Activated T-cell treated with anti-CD3 and anti-CD28 coated beads, Interleukin-2, amount 50 U/mL, for 48 hours (primary cell): Measurements from ENCODE around the gene DIAPH3.

Experiments
- DNase-seq, 2 experiments: peaks; one replicate each; pipeline ENCODE4 v3.0.0-alpha.2; 2020

Gene DIAPH3

GRCh38 chr13:59659981-59660380 lies 503.7 kb downstream of the DIAPH3 start:
- no peak for DNase-seq

- no peak for DNase-seq
Measured at GRCh38 chr13:59658738-59659330, 504.9 kb downstream of the DIAPH3 start.

- no peak for DNase-seq
Measured at GRCh38 chr13:59658027-59658737, 505.5 kb downstream of the DIAPH3 start.

GRCh38 chr13:59653916-59654315 lies 509.8 kb downstream of the DIAPH3 start:
- DNase-seq, result no peak

GRCh38 chr13:59651479-59651878 lies 512.2 kb downstream of the DIAPH3 start:
- no peak for DNase-seq

- no peak for DNase-seq
Measured at GRCh38 chr13:59643906-59644626, 519.7 kb downstream of the DIAPH3 start.

GRCh38 chr13:59643364-59643841 lies 520.3 kb downstream of the DIAPH3 start:
- DNase-seq, result no peak

GRCh38 chr13:59641817-59642216 lies 521.9 kb downstream of the DIAPH3 start:
- DNase-seq, result no peak

- no peak for DNase-seq
Measured at GRCh38 chr13:59641261-59641660, 522.5 kb downstream of the DIAPH3 start.

- no peak for DNase-seq
Measured at GRCh38 chr13:59638404-59638803, 525.3 kb downstream of the DIAPH3 start.

GRCh38 chr13:59635589-59635988 lies 528.1 kb downstream of the DIAPH3 start:
- no peak for DNase-seq

- no peak for DNase-seq
Measured at GRCh38 chr13:59633290-59633689, 530.4 kb downstream of the DIAPH3 start.

- no peak for DNase-seq
Measured at GRCh38 chr13:59631271-59631670, 532.5 kb downstream of the DIAPH3 start.

GRCh38 chr13:59625111-59625510 lies 538.6 kb downstream of the DIAPH3 start:
- no peak for DNase-seq

GRCh38 chr13:59623206-59623915 lies 540.4 kb downstream of the DIAPH3 start:
- DNase-seq, result no peak

GRCh38 chr13:59621773-59622172 lies 542.0 kb downstream of the DIAPH3 start:
- no peak for DNase-seq
